Measurements from ENCODE around the gene KPNA4. TPM values are rescaled to one million over a fixed set of nuclear protein-coding genes. Genes with fewer than 3 reads are reported as not detected.
"Not testable (repeated sequence)": the region's sequence is repeated elsewhere in the genome, so short reads cannot be mapped to it uniquely, and the experiment has no call there.

Gene KPNA4
- total and polyA plus RNA-seq, 2 donors (not counting 3 experiments of a cell fraction or from before 2014, with no cell fraction given): 12.2 to 70.1 TPM

DNA sequence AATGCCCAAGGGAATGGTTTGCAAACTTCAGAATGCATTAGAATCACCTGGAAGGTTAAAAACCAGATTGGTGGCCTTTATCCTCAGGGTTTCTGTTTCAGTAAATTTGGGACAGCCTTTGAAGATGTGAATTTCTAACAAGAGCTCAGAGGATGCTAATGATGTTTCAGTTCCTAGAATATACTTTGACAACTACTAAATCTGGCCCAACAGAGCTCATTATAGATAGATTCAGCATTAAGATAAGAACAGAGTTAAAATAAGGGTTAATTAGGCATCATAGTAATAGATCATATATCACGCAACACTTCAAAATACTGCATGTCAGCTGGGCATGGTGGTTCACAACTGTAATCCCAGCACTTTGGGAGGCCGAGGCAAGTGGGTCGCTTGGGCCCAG lies 9.3 kb upstream of the KPNA4 start:
- H3K9ac ChIP-seq (replicated peaks; ENCODE audit: extremely low read depth, insufficient read depth, low read length): no peak overlapping the region
- H3K4me2 ChIP-seq (ENCODE audit: insufficient read depth, low read length): no peak overlapping the region
- H4K20me1 ChIP-seq (replicated peaks; ENCODE audit: control insufficient read depth, extremely low read depth, insufficient read depth, low read length): no peaks in the 10 kb centered on the region
- BruUV-seq (replicated peaks): no TSS peak
- H3K27me3 ChIP-seq (ENCODE audit: control insufficient read depth in 2 of 2, insufficient read depth in 2 of 2, low read length in 2 of 2): no peaks in the 10 kb centered on the region
- ChIA-PET POLR2A (no interaction called here), CTCF (no interaction called here)
- no peaks in the 10 kb centered on the region for H3K36me3 ChIP-seq (ENCODE audit: control insufficient read depth in 2 of 2, extremely low read depth in 1 of 2, insufficient read depth in 2 of 2, low read length in 2 of 2)
- no peak overlapping the region for H3K4me3 ChIP-seq (replicated peaks in 1 of 3; ENCODE audit: insufficient read depth in 1 of 3, low read depth in 1 of 3, low read length in 3 of 3)
- FAIRE-seq: no peak
- no peak for TF ChIP-seq POLR2A (IDR thresholded peaks at IDR 0.05; ENCODE audit: low read depth, low read length)
- no peak for TF ChIP-seq POLR2AphosphoS5 (IDR thresholded peaks at IDR 0.05; ENCODE audit: insufficient read depth, low read depth, low read length)
- no peak for TF ChIP-seq JUN (IDR thresholded peaks at IDR 0.05; ENCODE audit: borderline replicate concordance, insufficient read depth, insufficient read length, low read depth)
- TF ChIP-seq GATA2 (IDR thresholded peaks at IDR 0.05; ENCODE audit: insufficient read depth, insufficient read length, low read depth, low read length): no peak
- no peak for TF ChIP-seq FOS (IDR thresholded peaks at IDR 0.05; ENCODE audit: borderline replicate concordance, insufficient read depth, low read length)
- TF ChIP-seq, protein P1, sequence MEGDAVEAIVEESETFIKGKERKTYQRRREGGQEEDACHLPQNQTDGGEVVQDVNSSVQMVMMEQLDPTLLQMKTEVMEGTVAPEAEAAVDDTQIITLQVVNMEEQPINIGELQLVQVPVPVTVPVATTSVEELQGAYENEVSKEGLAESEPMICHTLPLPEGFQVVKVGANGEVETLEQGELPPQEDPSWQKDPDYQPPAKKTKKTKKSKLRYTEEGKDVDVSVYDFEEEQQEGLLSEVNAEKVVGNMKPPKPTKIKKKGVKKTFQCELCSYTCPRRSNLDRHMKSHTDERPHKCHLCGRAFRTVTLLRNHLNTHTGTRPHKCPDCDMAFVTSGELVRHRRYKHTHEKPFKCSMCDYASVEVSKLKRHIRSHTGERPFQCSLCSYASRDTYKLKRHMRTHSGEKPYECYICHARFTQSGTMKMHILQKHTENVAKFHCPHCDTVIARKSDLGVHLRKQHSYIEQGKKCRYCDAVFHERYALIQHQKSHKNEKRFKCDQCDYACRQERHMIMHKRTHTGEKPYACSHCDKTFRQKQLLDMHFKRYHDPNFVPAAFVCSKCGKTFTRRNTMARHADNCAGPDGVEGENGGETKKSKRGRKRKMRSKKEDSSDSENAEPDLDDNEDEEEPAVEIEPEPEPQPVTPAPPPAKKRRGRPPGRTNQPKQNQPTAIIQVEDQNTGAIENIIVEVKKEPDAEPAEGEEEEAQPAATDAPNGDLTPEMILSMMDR (IDR thresholded peaks at IDR 0.05; ENCODE audit: extremely low read depth in 1 of 2, insufficient read depth in 1 of 2, low read depth in 1 of 2, low read length in 2 of 2): no peak
- no peaks in the 10 kb centered on the region for H3K9me3 ChIP-seq (replicated peaks; ENCODE audit: control insufficient read depth, insufficient read depth, low read length)
- dilution Hi-C loops (cut with MboI; ENCODE audit: extremely low pct_ligation_motif_present, low sequenced_read_pairs) (no loop called here), intact Hi-C loops (cut with micrococcal nuclease) (no loop called here)
- H3K27ac ChIP-seq (ENCODE audit: insufficient read depth, low read depth, low read length): no peak overlapping the region
- H3K79me2 ChIP-seq (ENCODE audit: control insufficient read depth, insufficient read depth, low read length): no peaks in the 10 kb centered on the region
- H3K4me1 ChIP-seq (ENCODE audit: control insufficient read depth, extremely low read depth, insufficient read depth, low read length): peaks cover 6% of the 10 kb centered on the region
- no peaks in the 10 kb centered on the region for H3K9me1 ChIP-seq (replicated peaks; ENCODE audit: control insufficient read depth, extremely low read depth, insufficient read depth, low read length)
- no peak overlapping the region for H2AFZ ChIP-seq (ENCODE audit: low read depth, low read length)
- DNase-seq (ENCODE audit: low read depth, low spot score): no peak

DNA sequence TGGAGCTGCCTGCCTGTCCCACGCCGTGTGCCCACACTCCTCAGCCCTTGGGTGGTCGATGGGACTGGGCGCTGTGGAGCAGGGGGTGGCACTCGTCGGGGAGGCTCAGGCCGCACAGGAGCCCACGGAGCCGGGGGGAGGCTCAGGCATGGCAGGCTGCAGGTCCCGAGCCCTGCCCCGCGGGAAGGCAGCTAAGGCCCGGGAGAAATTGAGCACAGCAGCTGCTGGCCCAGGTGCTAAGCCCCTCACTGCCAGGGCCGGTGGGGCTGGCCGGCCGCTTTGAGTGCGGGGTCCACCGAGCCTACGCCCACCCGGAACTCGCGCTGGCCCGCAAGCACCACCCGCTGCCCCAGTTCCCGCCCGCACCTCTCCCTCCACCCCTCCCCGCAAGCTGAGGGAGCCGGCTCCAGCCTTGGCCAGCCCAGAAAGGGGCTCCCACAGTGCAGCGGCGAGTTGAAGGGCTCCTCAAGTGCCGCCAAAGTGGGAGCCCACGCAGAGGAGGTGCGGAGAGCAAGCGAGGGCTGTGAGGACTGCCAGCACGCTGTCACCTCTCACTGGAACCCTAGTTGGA lies 8.7 kb upstream of the KPNA4 start:
- H3K9me3 ChIP-seq (replicated peaks; ENCODE audit: control insufficient read depth, insufficient read depth, low read length); H3K36me3 ChIP-seq (ENCODE audit: control insufficient read depth in 2 of 2, extremely low read depth in 1 of 2, insufficient read depth in 2 of 2, low read length in 2 of 2); BruUV-seq (replicated peaks); H3K4me3 ChIP-seq (replicated peaks in 1 of 3; ENCODE audit: insufficient read depth in 1 of 3, low read depth in 1 of 3, low read length in 3 of 3); H2AFZ ChIP-seq (ENCODE audit: low read depth, low read length); POLR2A ChIA-PET; dilution Hi-C loops (cut with MboI; ENCODE audit: extremely low pct_ligation_motif_present, low sequenced_read_pairs); H3K27ac ChIP-seq (ENCODE audit: insufficient read depth, low read depth, low read length); DNase-seq (ENCODE audit: low read depth, low spot score); H3K27me3 ChIP-seq (ENCODE audit: control insufficient read depth in 2 of 2, insufficient read depth in 2 of 2, low read length in 2 of 2); H4K20me1 ChIP-seq (replicated peaks; ENCODE audit: control insufficient read depth, extremely low read depth, insufficient read depth, low read length); FAIRE-seq; H3K4me1 ChIP-seq (ENCODE audit: control insufficient read depth, extremely low read depth, insufficient read depth, low read length); H3K4me2 ChIP-seq (ENCODE audit: insufficient read depth, low read length); H3K79me2 ChIP-seq (ENCODE audit: control insufficient read depth, insufficient read depth, low read length); intact Hi-C loops (cut with micrococcal nuclease); H3K9me1 ChIP-seq (replicated peaks; ENCODE audit: control insufficient read depth, extremely low read depth, insufficient read depth, low read length); CTCF ChIA-PET; H3K9ac ChIP-seq (replicated peaks; ENCODE audit: extremely low read depth, insufficient read depth, low read length): not testable (repeated sequence)
